HCT116 (cell line): ENCODE data around the gene ST7. TPM values are rescaled to one million over a fixed set of nuclear protein-coding genes. Genes with fewer than 3 reads are reported as not detected.

Experiments
- ATAC-seq: fragments of 200-7000 bp; cut with Tn5 transposase; 2 replicates; pipeline ENCODE4 v1.9.1; 2020; ENCODE audit warnings: mild to moderate bottlenecking, moderate library complexity
- BruUV-seq: library from RNA; stranded (reverse); fragments of 400-500 nt; replicated peaks from 2 replicates; lab custom pipeline; 2021; lab: Mats Ljungman, UMichigan
- CTCF ChIA-PET: fragments of 300-600 bp; sonication (Branson Sonifier 250); formaldehyde crosslinking; loops from one replicate; lab custom pipeline; 2021; ENCODE audit warnings: antibody characterized with exemption; lab: Charles Lee
- POLR2A ChIA-PET: fragments of 300-600, 350-600 bp; sonication (Branson Sonifier 250); formaldehyde crosslinking; loops from one replicate; lab custom pipeline; 2021; ENCODE audit warnings: antibody characterized with exemption; lab: Charles Lee
- RAD21 ChIA-PET, 2 experiments: fragments of 300-600 bp; sonication (Branson Sonifier 250); formaldehyde crosslinking; loops; one replicate each; lab custom pipeline; 2023; ENCODE audit warnings: low total read pairs in 2 of 2; ENCODE audit not compliant: uncharacterized antibody in 2 of 2, unreplicated experiment in 2 of 2, low non-redundant PET in 1 of 2; lab: Charles Lee
- DNase-seq: peaks from one replicate; pipeline ENCODE4 v3.0.0-alpha.2; 2010; ENCODE audit warnings: low read depth, low spot score
- H2AFZ ChIP-seq: fragments of 200-600 bp; shearing (Covaris generic), sonication (generic); 2 replicates; pipeline ENCODE4 v1.6.1; 2017; ENCODE audit warnings: low read depth, mixed run types, mixed read lengths, antibody characterized with exemption, low read length; ENCODE audit not compliant: poor library complexity, severe bottlenecking
- H3K27ac ChIP-seq: 2 replicates; pipeline ENCODE4 v1.5.1; 2012; ENCODE audit warnings: low read depth, low read length
- H3K27me3 ChIP-seq: fragments of 200-600 bp; sonication (generic); 2 replicates; pipeline ENCODE4 v1.6.1; 2016; ENCODE audit warnings: mixed run types, low read length, mixed read lengths; ENCODE audit not compliant: insufficient read depth
- H3K36me3 ChIP-seq, 2 experiments: fragments of 200-500 bp in 1 of 2; fragments of 200-600 bp in 1 of 2; sonication (Bioruptor generic) in 1 of 2; sonication (generic) in 1 of 2; 2 replicates each; pipeline versions ENCODE4 v1.5.1 to v1.6.1; 2014 to 2016; ENCODE audit warnings: low read length in 2 of 2, inconsistent platforms in 1 of 2, mixed read lengths in 1 of 2, mixed run types in 1 of 2; ENCODE audit not compliant: insufficient read depth in 2 of 2, control insufficient read depth in 1 of 2
- H3K4me1 ChIP-seq, 2 experiments: fragments of 200-600 bp in 1 of 2; sonication (generic) in 1 of 2; 2 replicates each; pipeline versions ENCODE4 v1.5.1 to v1.6.1; 2012 to 2017; ENCODE audit warnings: low read length in 2 of 2, inconsistent platforms in 1 of 2, mild to moderate bottlenecking in 1 of 2, mixed read lengths in 1 of 2, mixed run types in 1 of 2, moderate library complexity in 1 of 2; ENCODE audit not compliant: insufficient read depth in 2 of 2, control insufficient read depth in 1 of 2
- H3K4me2 ChIP-seq: fragments of 200-600 bp; sonication (generic); 2 replicates; pipeline ENCODE4 v1.6.1; 2017; ENCODE audit warnings: mixed run types, low read length, mixed read lengths
- H3K4me3 ChIP-seq, 2 experiments: fragments of 200-600 bp in 1 of 2; sonication (generic) in 1 of 2; replicated peaks in 1 of 2; 2 replicates each; pipeline ENCODE4 v1.5.1; 2011 to 2016; ENCODE audit warnings: low read length in 2 of 2, control low read depth in 1 of 2, low read depth in 1 of 2, mild to moderate bottlenecking in 1 of 2, mixed read lengths in 1 of 2, mixed run types in 1 of 2
- H3K79me2 ChIP-seq: fragments of 200-600 bp; sonication (generic); 2 replicates; pipeline ENCODE4 v1.6.1; 2017; ENCODE audit warnings: mild to moderate bottlenecking, mixed run types, low read length, moderate library complexity, mixed read lengths; ENCODE audit not compliant: insufficient read depth
- H3K9ac ChIP-seq: fragments of 200-600 bp; sonication (generic); 2 replicates; pipeline ENCODE4 v1.6.1; 2016; ENCODE audit warnings: low read length, mixed read lengths
- H3K9me2 ChIP-seq: fragments of 200-600 bp; sonication (generic), shearing (Covaris generic); 2 replicates; pipeline ENCODE4 v1.6.1; 2017; ENCODE audit warnings: mixed run types, mild to moderate bottlenecking, moderate library complexity; ENCODE audit not compliant: insufficient read depth
- H3K9me3 ChIP-seq, 2 experiments: fragments of 200-500 bp in 1 of 2; fragments of 200-600 bp in 1 of 2; sonication (Bioruptor generic) in 1 of 2; sonication (generic) in 1 of 2; 2 replicates each; pipeline ENCODE4 v1.6.1; 2014 to 2017; ENCODE audit warnings: low read length in 2 of 2, mixed read lengths in 2 of 2, inconsistent platforms in 1 of 2, low read depth in 1 of 2, mild to moderate bottlenecking in 1 of 2, mixed run types in 1 of 2, moderate library complexity in 1 of 2; ENCODE audit not compliant: control insufficient read depth in 1 of 2, insufficient read depth in 1 of 2
- H4K20me1 ChIP-seq: fragments of 200-600 bp; sonication (generic), shearing (Covaris generic); 2 replicates; pipeline ENCODE4 v1.6.1; 2017; ENCODE audit warnings: mixed run types, mild to moderate bottlenecking, moderate library complexity; ENCODE audit not compliant: insufficient read depth
- CBX3 ChIP-seq: IDR thresholded peaks from 2 replicates; pipeline ENCODE4 v1.6.1; 2012; ENCODE audit warnings: low read depth
- CEBPB ChIP-seq: IDR thresholded peaks from 2 replicates; pipeline ENCODE4 v1.6.1; 2012; ENCODE audit warnings: low read depth
- CTCF ChIP-seq, 3 experiments: fragments of 200-600 bp in 1 of 3; sonication (generic) in 1 of 3; IDR thresholded peaks in 2 of 3; conservative IDR thresholded peaks in 1 of 3; 2 replicates each; pipeline ENCODE4 v1.5.1; 2012 to 2017; ENCODE audit warnings: low read depth in 2 of 3, low read length in 2 of 3, antibody characterized with exemption in 1 of 3, borderline replicate concordance in 1 of 3, control low read depth in 1 of 3, mild to moderate bottlenecking in 1 of 3, mixed read lengths in 1 of 3, mixed run types in 1 of 3, moderate library complexity in 1 of 3; ENCODE audit not compliant: insufficient read depth in 1 of 3
- EGR1 ChIP-seq: IDR thresholded peaks from 2 replicates; pipeline ENCODE4 v1.6.1; 2012; ENCODE audit warnings: low read depth
- ELF1 ChIP-seq: IDR thresholded peaks from 2 replicates; pipeline ENCODE4 v1.6.1; 2012; ENCODE audit warnings: low read depth, borderline replicate concordance
- EZH2phosphoT487 ChIP-seq: fragments of 200-600 bp; IDR thresholded peaks from 2 replicates; pipeline ENCODE4 v1.6.1; 2018; ENCODE audit warnings: antibody characterized with exemption, borderline replicate concordance
- JUND ChIP-seq: IDR thresholded peaks from 2 replicates; pipeline ENCODE4 v1.6.1; 2012
- MAX ChIP-seq: IDR thresholded peaks from 2 replicates; pipeline ENCODE4 v1.6.1; 2012
- POLR2A ChIP-seq: IDR thresholded peaks from 2 replicates; pipeline ENCODE4 v1.7.0; 2011; ENCODE audit warnings: borderline replicate concordance; ENCODE audit not compliant: insufficient read depth, insufficient read length; ENCODE audit errors: extremely low read depth
- RAD21 ChIP-seq: IDR thresholded peaks from 2 replicates; pipeline ENCODE4 v1.6.1; 2012; ENCODE audit warnings: low read depth, mild to moderate bottlenecking
- YY1 ChIP-seq: IDR thresholded peaks from 2 replicates; pipeline ENCODE4 v1.6.1; 2011; ENCODE audit warnings: low read length, low read depth, moderate library complexity, mild to moderate bottlenecking; ENCODE audit not compliant: insufficient replicate concordance; ENCODE audit errors: extremely low read depth
- ZBTB33 ChIP-seq: IDR thresholded peaks from 2 replicates; pipeline ENCODE4 v1.6.1; 2011; ENCODE audit warnings: mild to moderate bottlenecking, low read length, moderate library complexity; ENCODE audit not compliant: insufficient replicate concordance; ENCODE audit errors: extremely low read depth
- ZNF274 ChIP-seq: fragments of 200-500 bp; sonication (Bioruptor generic); IDR thresholded peaks from 2 replicates; pipeline ENCODE4 v1.6.1; 2014; ENCODE audit warnings: mild to moderate bottlenecking, low read depth, low read length, inconsistent platforms
- intact Hi-C: fragments of 100-400 bp; cut with micrococcal nuclease; formaldehyde crosslinking; loops from 2 replicates; pipeline ENCODE4 v1.10.0; 2022
- total RNA-seq: library from RNA; stranded (reverse); gene quantifications from one replicate; pipeline ENCODE4 v1.2.1, GENCODE V29; 2021; ENCODE audit not compliant: unreplicated experiment
- TF ChIP-seq, protein P1 (sequence below): IDR thresholded peaks from 2 replicates; pipeline ENCODE4 v1.6.1; 2012; ENCODE audit warnings: low read depth

The ST7 gene
- total RNA-seq, 1 experiment from 2014 or later = 12.6 TPM

DNA sequence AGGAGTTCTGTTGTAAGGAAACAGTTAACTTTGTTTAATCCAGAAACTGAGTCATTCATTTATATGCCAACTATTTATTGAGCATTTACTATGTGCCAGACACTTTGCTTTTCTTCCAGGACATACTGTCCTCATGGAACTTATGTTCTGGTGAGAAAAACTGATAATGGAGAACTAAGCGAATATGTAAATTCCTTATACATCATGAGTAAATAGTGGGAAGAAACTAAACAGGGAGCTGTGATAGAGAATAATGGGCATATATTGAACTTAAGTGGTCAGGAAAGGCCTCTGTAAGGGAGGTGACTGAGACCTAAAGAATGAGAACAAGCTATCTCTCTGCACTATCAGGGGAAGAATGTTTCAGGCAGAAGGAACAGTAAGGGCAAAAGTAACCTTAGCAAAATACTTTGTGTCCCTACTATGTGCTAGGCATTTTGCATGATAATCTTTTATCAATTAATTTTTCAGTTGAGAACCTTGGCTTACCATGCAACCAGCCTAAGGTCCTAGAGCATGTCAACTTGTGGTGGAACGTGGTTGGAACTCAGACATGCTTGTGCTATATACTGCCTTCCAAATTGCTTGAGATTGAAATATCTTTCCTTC, 45.4 kb downstream of the ST7 start:
- no peak overlapping the region for H3K4me2 ChIP-seq
- BruUV-seq = no TSS peak
- H3K36me3 ChIP-seq = no peaks in the 10 kb centered on the region
- H3K79me2 ChIP-seq = no peaks in the 10 kb centered on the region
- H3K9me2 ChIP-seq = peaks cover under 1% of the 10 kb centered on the region; the same call in 1 of the 2 replicates
- H3K27me3 ChIP-seq = no peaks in the 10 kb centered on the region
- TF ChIP-seq EZH2phosphoT487 (no peak), POLR2A (no peak), CEBPB (no peak), RAD21 (no peak), ELF1 (no peak), EGR1 (no peak), ZNF274 (no peak), YY1 (no peak), JUND (no peak), ZBTB33 (no peak), MAX (no peak), CBX3 (no peak), CTCF (IDR thresholded peaks at IDR 0.05 in 2 of 3, conservative IDR thresholded peaks at IDR 0.05 in 1 of 3; ENCODE audit: borderline replicate concordance in 1 of 3, insufficient read depth in 1 of 3, low read depth in 2 of 3, low read length in 2 of 3) (no peak)
- TF ChIP-seq, protein P1, sequence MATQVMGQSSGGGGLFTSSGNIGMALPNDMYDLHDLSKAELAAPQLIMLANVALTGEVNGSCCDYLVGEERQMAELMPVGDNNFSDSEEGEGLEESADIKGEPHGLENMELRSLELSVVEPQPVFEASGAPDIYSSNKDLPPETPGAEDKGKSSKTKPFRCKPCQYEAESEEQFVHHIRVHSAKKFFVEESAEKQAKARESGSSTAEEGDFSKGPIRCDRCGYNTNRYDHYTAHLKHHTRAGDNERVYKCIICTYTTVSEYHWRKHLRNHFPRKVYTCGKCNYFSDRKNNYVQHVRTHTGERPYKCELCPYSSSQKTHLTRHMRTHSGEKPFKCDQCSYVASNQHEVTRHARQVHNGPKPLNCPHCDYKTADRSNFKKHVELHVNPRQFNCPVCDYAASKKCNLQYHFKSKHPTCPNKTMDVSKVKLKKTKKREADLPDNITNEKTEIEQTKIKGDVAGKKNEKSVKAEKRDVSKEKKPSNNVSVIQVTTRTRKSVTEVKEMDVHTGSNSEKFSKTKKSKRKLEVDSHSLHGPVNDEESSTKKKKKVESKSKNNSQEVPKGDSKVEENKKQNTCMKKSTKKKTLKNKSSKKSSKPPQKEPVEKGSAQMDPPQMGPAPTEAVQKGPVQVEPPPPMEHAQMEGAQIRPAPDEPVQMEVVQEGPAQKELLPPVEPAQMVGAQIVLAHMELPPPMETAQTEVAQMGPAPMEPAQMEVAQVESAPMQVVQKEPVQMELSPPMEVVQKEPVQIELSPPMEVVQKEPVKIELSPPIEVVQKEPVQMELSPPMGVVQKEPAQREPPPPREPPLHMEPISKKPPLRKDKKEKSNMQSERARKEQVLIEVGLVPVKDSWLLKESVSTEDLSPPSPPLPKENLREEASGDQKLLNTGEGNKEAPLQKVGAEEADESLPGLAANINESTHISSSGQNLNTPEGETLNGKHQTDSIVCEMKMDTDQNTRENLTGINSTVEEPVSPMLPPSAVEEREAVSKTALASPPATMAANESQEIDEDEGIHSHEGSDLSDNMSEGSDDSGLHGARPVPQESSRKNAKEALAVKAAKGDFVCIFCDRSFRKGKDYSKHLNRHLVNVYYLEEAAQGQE = no peak
- ChIA-PET CTCF (interaction anchor here (1.1 to 2.3 kb wide), 2 partner anchors 10 kb away, joined by 4 to 8 read pairs; no protein-coding TSS in a partner anchor), RAD21 (no interaction called here), POLR2A (no interaction called here)
- no peaks in the 10 kb centered on the region for H3K4me1 ChIP-seq
- DNase-seq (no peak), ATAC-seq (no peak)
- H3K9ac ChIP-seq = no peak overlapping the region
- intact Hi-C loops = no loop called here
- H3K9me3 ChIP-seq = no peaks in the 10 kb centered on the region
- H4K20me1 ChIP-seq = no peaks in the 10 kb centered on the region
- H3K4me3 ChIP-seq = no peak overlapping the region
- H2AFZ ChIP-seq = no peak overlapping the region
- no peak overlapping the region for H3K27ac ChIP-seq
